Heart left ventricle (tissue), 13 donors: ENCODE results near the gene TBR1.

Experiments
- POLR2A ChIP-seq, 2 donors: fragments of 450-650 bp; IDR thresholded peaks; one replicate each; pipeline ENCODE4 v1.6.1; 2017; ENCODE audit warnings: antibody characterized with exemption in 2 of 2, mild to moderate bottlenecking in 2 of 2, moderate library complexity in 2 of 2
- TF ChIP-seq, protein P1 (sequence below), 12 donors: fragments of 200-600 bp; sonication (generic) in 4 of 12; IDR thresholded peaks; one replicate each; pipeline versions ENCODE4 v1.5.0 to v1.8.0; 2018 to 2022; ENCODE audit warnings: antibody characterized with exemption in 12 of 12, mild to moderate bottlenecking in 5 of 12
- donor health status: ischemic (EF 13 %, LVEDD 7.1; RV severe dilation, severe dysfunction).
- donor health status: DM: no; HTN: yes; CAD: no.
- donor health status: DM: no; HTN: no; CAD: no.
- donor health status: ischemic (EF 25% LVEDD 6.9; RV normal size, moderate dysfunction).
- donor health status: ischemic (EF 25% LVEDD 5.7; RV mildly dilated, moderate dysfunction).
- donor health status: ischemic (EF 35%, LVEDD 5.7; RV mildly dilated, moderate dysfunction).
- donor health status: nonischemic (EF 11% LVEDD 7.7; RV severe dilation, severe dysfunction).
- donor health status: DM: yes; HTN: yes; CAD: no.
- donor health status: PGD.
- donor health status: ischemic (EF 29% LVEDD 5.4; RV normal size, mild dysfunction).
- donor health status: nonischemic (EF 23%, LVEDD 6.1; RV moderate dilation, normal function).

DNA sequence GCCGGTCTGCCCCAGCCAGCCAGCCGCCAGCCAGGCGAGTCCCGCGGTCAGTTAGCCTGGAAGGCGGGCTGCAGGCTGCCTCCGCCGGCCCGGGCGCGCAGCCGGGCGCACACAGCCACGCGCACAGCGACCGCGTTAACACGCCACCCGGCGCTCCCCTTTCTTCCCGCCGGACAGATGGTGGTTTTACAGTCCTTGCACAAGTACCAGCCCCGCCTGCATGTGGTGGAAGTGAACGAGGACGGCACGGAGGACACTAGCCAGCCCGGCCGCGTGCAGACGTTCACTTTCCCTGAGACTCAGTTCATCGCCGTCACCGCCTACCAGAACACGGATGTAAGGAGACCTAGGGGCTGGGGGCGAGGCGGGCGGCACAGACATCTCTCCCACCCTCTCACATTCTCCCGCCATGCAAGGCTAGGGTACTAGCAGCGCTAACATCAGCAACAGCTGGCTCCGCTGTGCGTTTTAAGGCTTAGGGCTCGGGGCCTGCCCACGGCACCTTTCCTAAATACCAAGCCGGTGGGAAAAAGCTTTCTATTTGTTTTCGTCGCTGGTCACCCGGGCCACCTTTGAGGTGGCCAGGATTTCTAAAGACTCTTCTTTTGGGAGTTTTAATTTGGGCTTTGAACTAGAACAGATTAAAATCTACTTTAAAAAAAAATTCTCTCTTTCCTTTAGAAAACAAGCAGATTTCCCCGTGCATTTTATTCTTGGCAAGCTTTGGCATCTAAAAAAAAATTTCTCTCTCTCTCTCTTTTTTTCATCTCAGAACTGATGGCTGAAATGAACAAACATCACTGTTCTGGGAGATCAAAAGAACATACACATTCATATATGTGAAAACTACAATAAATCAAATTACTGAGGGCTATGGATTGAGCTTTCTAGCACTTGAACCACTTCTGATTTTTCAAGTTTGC lies 2.9 kb downstream of the TBR1 start:
- no peak for TF ChIP-seq POLR2A (IDR thresholded peaks at IDR 0.05)
- TF ChIP-seq, protein P1, sequence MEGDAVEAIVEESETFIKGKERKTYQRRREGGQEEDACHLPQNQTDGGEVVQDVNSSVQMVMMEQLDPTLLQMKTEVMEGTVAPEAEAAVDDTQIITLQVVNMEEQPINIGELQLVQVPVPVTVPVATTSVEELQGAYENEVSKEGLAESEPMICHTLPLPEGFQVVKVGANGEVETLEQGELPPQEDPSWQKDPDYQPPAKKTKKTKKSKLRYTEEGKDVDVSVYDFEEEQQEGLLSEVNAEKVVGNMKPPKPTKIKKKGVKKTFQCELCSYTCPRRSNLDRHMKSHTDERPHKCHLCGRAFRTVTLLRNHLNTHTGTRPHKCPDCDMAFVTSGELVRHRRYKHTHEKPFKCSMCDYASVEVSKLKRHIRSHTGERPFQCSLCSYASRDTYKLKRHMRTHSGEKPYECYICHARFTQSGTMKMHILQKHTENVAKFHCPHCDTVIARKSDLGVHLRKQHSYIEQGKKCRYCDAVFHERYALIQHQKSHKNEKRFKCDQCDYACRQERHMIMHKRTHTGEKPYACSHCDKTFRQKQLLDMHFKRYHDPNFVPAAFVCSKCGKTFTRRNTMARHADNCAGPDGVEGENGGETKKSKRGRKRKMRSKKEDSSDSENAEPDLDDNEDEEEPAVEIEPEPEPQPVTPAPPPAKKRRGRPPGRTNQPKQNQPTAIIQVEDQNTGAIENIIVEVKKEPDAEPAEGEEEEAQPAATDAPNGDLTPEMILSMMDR (IDR thresholded peaks at IDR 0.05): no peak
